Mesothelial cell of epicardium (in vitro differentiated cells): ENCODE results near the gene COL23A1. TPM values are rescaled to one million over a fixed set of nuclear protein-coding genes. Genes with fewer than 3 reads are reported as not detected.

Experiments
- DNase-seq, 2 experiments: peaks; one replicate each; pipeline ENCODE4 v3.0.0; 2021; ENCODE audit warnings: low spot score in 2 of 2; ENCODE audit not compliant: unreplicated experiment in 2 of 2
- H3K27ac Mint-ChIP-seq: 2 replicates; pipeline ENCODE4 v1.8.0; 2021; ENCODE audit warnings: mixed read lengths
- H3K27me3 Mint-ChIP-seq: 2 replicates; pipeline ENCODE4 v1.8.0; 2021; ENCODE audit warnings: low read depth, mixed read lengths
- H3K36me3 Mint-ChIP-seq: 2 replicates; pipeline ENCODE4 v1.8.0; 2021; ENCODE audit warnings: mixed read lengths
- H3K4me1 Mint-ChIP-seq: 2 replicates; pipeline ENCODE4 v1.8.0; 2021; ENCODE audit warnings: mixed read lengths
- H3K4me3 Mint-ChIP-seq: 2 replicates; pipeline ENCODE4 v1.8.0; 2021; ENCODE audit warnings: mild to moderate bottlenecking, moderate library complexity, mixed read lengths
- H3K9me3 Mint-ChIP-seq: 2 replicates; pipeline ENCODE4 v1.8.0; 2021; ENCODE audit warnings: mixed read lengths
- CTCF ChIP-seq: fragments of 200-600 bp; sonication (generic); IDR thresholded peaks from one replicate; pipeline ENCODE4 v1.5.0; 2021; ENCODE audit warnings: antibody characterized with exemption; ENCODE audit not compliant: unreplicated experiment
- total RNA-seq: library from RNA; stranded (reverse); gene quantifications from 3 replicates; pipeline ENCODE4 v1.2.1, GENCODE V29; 2021

Gene COL23A1
- total RNA-seq, 1 donor from 2014 or later = 13.6 TPM

GRCh38 chr5:178204182-178204934 is 385.8 kb downstream of the COL23A1 start, which contains the start of gene HNRNPAB:
TSS of gene HNRNPAB (plus strand) at chr5:178204533. CDS start at chr5:178204838, 305 bp downstream.
- peak; percentile 87 to 98 for DNase-seq
- peaks cover 2% of the 10 kb centered on the region for H3K27me3 Mint-ChIP-seq
- H3K4me1 Mint-ChIP-seq = peaks cover 43% of the 10 kb centered on the region
- no peaks in the 10 kb centered on the region for H3K9me3 Mint-ChIP-seq
- H3K36me3 Mint-ChIP-seq = peaks cover 23% of the 10 kb centered on the region
- H3K27ac Mint-ChIP-seq = peak within 1 kb of the TSS; percentile 99
- no peak for TF ChIP-seq CTCF
- peak within 1 kb of the TSS; percentile 97 for H3K4me3 Mint-ChIP-seq

- peaks cover 17% of the 10 kb centered on the region for H3K36me3 Mint-ChIP-seq
- H3K27me3 Mint-ChIP-seq = peaks cover 2% of the 10 kb centered on the region
- peak overlapping the region; percentile 99 for H3K27ac Mint-ChIP-seq
- TF ChIP-seq CTCF = no peak
- no peak for DNase-seq
- H3K4me1 Mint-ChIP-seq = peaks cover 43% of the 10 kb centered on the region
- H3K9me3 Mint-ChIP-seq = no peaks in the 10 kb centered on the region
- peak overlapping the region; percentile 97 for H3K4me3 Mint-ChIP-seq
Observed at GRCh38 chr5:178203670-178204181, 386.5 kb downstream of the COL23A1 start.

- no peak for DNase-seq
- H3K36me3 Mint-ChIP-seq = peaks cover 12% of the 10 kb centered on the region
- no peak overlapping the region for H3K27ac Mint-ChIP-seq
- peak overlapping the region; percentile 45 for H3K4me3 Mint-ChIP-seq
- peaks cover 36% of the 10 kb centered on the region for H3K4me1 Mint-ChIP-seq
- peaks cover 2% of the 10 kb centered on the region for H3K27me3 Mint-ChIP-seq
- no peak for TF ChIP-seq CTCF
- no peaks in the 10 kb centered on the region for H3K9me3 Mint-ChIP-seq
Observed at GRCh38 chr5:178202541-178202940, 387.7 kb downstream of the COL23A1 start.

GRCh38 chr5:178201927-178202235 is 388.3 kb downstream of the COL23A1 start:
- Mint-ChIP-seq H3K27me3 (peaks cover 2% of the 10 kb centered on the region), H3K27ac (no peak overlapping the region), H3K9me3 (no peaks in the 10 kb centered on the region), H3K4me3 (peak overlapping the region; percentile 8), H3K4me1 (peaks cover 29% of the 10 kb centered on the region), H3K36me3 (peaks cover 12% of the 10 kb centered on the region)
- no peak for DNase-seq
- TF ChIP-seq CTCF = no peak

- TF ChIP-seq CTCF = no peak
- H3K4me3 Mint-ChIP-seq = no peak overlapping the region
- H3K27ac Mint-ChIP-seq = no peak overlapping the region
- H3K4me1 Mint-ChIP-seq = peaks cover 24% of the 10 kb centered on the region
- no peak for DNase-seq
- peaks cover 10% of the 10 kb centered on the region for H3K36me3 Mint-ChIP-seq
- peaks cover 3% of the 10 kb centered on the region for H3K27me3 Mint-ChIP-seq
- no peaks in the 10 kb centered on the region for H3K9me3 Mint-ChIP-seq
Observed at GRCh38 chr5:178201221-178201926, 388.8 kb downstream of the COL23A1 start.
